GM08714 (cell line): Measurements from ENCODE around the gene CFAP91.

Experiments
- H3K4me3 ChIP-seq: fragments of 200-500 bp; sonication (Bioruptor generic); 2 replicates; pipeline ENCODE4 v1.5.1; 2014; ENCODE audit warnings: mild to moderate bottlenecking, low read length, inconsistent platforms
- ZNF274 ChIP-seq: IDR thresholded peaks from 2 replicates; pipeline ENCODE4 v1.6.1; 2012; ENCODE audit warnings: mild to moderate bottlenecking, low read depth, low read length

The CFAP91 gene

GRCh38 chr3:119743921-119744320 lies 41.1 kb downstream of the CFAP91 start:
- no peak for TF ChIP-seq ZNF274
- no peak overlapping the region for H3K4me3 ChIP-seq

DNA sequence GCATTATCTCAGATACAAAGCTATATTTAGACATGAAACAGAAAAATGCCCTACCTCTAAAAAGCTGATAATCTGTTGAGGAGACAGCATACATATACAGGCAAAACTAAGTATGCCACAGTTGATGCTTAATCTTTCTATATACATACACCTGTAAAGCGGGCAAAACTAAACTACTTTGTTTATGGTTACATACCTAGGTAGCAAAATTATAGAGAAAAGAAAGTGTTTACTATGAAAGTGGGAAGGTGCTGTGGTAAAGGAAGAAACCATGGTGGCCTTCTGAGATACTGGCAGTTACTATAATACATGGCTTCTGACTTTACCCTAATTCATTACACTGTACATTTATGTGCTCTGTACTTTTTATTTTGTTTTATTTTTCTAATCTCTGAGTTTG lies 43.1 kb downstream of the CFAP91 start:
- H3K4me3 ChIP-seq = no peak overlapping the region
- no peak for TF ChIP-seq ZNF274

DNA sequence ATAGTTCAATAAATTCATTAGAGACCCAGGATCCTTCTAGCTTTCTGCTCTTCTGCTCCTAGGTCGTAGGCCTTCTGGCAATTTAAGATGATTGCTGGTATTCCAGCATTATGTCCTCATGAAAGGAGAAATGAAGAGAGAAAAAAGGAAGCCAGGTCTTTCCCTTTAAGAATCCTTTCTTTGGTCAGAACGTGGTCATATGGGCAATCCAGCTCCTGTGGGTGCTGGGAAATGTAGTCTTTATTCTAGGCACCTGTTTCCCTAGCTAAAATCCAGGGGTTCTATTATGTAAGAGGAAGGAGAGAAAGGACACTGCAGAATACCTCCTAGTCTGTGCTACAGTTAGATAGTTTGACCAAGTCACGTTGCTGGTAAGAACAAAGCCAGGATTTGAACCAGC lies 43.6 kb downstream of the CFAP91 start:
- no peak for TF ChIP-seq ZNF274
- no peak overlapping the region for H3K4me3 ChIP-seq

DNA sequence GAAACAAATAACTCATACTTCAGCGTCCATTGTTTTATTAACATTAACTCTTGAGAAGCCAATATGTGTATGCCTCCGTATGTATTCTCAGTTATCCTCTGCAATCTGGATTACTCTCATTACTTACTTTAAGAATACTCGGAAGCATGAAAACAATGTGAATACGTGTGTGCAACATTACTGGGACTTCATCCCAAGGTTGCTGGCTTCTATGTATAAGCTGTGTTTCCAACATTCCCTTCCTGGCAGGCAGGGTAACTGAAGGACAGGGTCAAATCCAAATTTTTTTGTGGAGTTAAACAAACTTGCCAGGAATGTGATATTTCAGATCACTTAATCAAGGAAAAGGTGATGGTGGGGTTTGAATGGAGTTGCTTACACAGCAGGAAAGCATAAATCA lies 44.5 kb downstream of the CFAP91 start:
- no peak overlapping the region for H3K4me3 ChIP-seq
- TF ChIP-seq ZNF274 = no peak

GRCh38 chr3:119748991-119749390 lies 46.2 kb downstream of the CFAP91 start:
- TF ChIP-seq ZNF274 = no peak

DNA sequence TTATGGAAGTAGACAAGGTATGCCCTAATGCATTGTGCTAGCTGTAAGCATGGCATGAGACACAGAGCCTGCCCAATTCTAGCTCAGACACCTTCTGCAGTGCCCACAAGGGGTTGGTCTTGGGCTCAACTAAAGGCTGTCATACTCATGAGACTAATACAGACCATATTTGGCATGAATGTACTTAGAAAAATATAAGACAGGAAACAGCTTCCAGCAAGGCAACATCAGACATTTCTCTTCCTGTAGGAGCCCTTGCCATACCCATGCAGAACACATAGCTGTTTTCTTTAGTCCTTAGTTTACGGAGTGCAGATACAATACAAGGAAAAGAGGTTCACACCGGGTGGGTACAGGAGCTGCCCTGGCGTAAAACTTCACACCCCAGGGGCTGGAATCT lies 48.6 kb downstream of the CFAP91 start:
- H3K4me3 ChIP-seq = no peak overlapping the region
- no peak for TF ChIP-seq ZNF274

More at GRCh38 chr3:119748991-119749390, 46.2 kb downstream of the CFAP91 start:
- no peak overlapping the region for H3K4me3 ChIP-seq
